Stimulated activated naive CD4-positive, alpha-beta T cell (primary cell): ENCODE results near the gene CUL2.
A peak's percentile ranks its signal among the peaks of the same experiment; 100 is the strongest.
"Not testable (repeated sequence)": the region's sequence is repeated elsewhere in the genome, so short reads cannot be mapped to it uniquely, and the experiment has no call there.

Source experiments
- DNase-seq, 6 experiments: peaks; one replicate each; lab custom pipeline; 2025; lab: John Stamatoyannopoulos, UW

The CUL2 gene

GRCh38 chr10:35079763-35080162, 10.4 kb downstream of the CUL2 start:
- no peak for DNase-seq

DNA sequence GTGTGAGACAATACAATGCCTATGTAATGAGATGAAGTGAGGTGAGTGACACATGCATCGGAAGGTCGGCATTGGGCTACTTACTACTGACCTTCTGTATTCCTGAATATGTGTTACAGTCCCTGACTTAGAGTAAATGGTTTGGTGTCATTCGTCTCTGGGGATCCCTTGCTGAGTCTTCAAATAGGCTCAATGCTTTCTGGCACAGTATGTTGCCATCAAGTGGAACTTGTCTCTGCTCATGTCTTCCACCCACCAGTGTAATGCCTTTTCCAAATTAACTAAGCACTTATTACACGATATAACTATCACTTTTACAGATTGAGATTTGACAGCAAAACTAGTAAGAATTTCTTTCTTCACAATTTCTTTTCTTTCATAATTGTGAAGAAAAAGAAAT, 10.9 kb downstream of the CUL2 start:
- no peak for DNase-seq

GRCh38 chr10:35075228-35075627, 14.9 kb downstream of the CUL2 start:
- DNase-seq, result no peak

- no peak for DNase-seq
These were observed 15.9 kb downstream of the CUL2 start for GRCh38 chr10:35074266-35074665.

GRCh38 chr10:35070521-35070920, 19.6 kb downstream of the CUL2 start:
- no peak for DNase-seq

DNA sequence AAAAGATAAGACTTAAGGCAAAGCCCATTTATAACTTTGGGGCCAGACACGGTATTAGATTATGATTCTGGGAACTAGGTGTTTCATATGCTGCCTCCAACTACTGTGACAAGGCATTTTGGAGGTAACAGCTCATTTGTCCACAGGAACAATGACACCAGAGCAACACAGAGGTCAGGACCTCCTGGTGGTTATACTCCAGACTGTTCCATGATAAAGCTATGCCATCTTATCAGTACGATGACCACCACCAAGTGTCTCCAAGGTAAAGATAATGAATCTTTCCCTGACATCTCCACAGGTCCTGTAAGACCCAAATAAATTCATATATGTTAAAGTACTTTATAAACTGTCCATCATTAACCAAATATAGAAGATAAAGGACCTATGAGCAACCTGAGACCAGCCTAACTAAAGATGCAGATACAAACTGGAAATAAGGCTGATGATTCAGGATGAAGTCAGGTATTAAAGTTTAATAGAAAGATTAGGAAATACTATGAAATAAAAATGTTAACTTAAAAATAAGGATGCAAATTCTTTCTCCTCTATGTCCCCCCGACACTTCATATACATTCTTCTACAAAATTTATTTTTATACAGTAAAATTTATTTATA, 26.2 kb downstream of the CUL2 start:
- no peak for DNase-seq

DNA sequence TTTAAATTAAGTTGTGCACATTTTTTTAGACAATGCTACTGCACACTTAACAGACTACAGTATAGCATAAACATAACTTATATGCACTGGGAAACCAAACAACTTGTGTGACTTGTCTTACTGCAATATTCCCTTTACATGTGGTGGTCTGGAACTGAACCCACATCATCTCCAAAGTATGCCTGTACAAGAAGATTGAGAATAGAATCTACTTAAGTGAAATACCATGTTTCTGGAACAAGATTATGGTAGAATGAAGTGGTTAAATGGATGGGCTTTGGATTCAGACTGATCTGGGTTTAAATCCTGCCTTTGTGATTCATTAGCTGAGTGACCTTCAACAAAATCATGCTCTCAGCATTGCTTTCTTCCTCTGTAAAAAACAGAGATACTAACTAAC, 30.7 kb downstream of the CUL2 start:
- no peak for DNase-seq

- no peak for DNase-seq
These were observed 31.5 kb downstream of the CUL2 start for GRCh38 chr10:35058686-35059085.

- DNase-seq, result no peak
These were observed 32.0 kb downstream of the CUL2 start for GRCh38 chr10:35058134-35058533.

GRCh38 chr10:35056686-35057085, 33.5 kb downstream of the CUL2 start:
- DNase-seq, result no peak

DNA sequence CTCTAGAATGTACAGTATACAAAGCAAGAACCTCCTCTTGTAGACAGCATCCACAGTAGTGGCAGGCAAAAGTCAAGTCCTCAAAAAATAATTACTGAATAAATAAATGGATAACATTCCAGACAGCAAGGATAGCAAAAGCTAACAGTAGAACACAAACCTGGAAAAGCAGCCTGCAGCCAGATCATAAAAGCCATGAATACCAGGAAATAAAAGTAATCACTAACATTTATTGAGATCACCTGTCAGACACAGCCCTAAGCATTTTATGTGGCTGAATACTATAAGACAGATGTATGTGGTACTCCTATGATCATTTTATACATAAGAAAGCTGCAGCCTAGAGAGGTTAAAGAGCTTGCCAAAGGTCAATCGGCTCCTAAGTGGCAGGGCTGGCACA, 34.0 kb downstream of the CUL2 start:
- DNase-seq, result no peak

DNA sequence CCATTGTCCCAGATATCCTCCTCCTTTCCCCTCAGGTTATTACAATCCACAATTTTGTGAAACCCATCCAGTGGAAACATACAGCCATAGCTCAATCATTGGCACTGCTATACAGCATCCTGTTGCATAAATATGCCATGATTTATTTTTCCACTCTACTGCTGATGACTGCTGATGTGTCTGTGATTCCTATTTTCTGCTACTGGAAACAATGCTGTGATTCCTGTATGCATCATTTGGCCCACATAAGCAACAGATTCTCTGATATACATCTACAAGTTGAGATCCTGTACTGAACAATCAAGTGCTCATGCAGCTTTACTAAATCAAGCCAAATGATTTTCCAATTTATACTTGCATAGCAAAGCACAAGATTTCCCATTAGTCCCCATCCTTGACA, 39.6 kb downstream of the CUL2 start:
- DNase-seq, result no peak

GRCh38 chr10:35046074-35046473, 44.1 kb downstream of the CUL2 start:
- no peak for DNase-seq

DNA sequence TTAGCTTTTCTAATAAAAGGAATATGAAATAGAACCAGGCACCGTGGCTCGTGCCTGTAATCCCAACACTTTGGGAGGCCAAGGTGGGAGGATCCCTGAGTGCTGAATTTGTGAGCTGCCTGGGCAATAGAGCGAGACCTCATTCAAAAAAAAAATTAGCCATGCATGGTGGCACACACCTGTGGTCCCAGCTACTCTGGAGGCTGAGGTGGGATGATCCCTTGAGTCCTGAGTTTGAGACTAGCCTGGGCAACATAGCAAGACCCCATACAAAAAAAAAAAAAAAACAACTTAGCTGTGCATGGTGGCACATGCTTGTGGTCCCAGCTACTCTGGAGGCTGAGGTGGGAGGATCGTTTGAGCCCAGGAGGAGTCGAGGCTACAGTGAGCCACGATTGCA, 44.9 kb downstream of the CUL2 start:
- not testable (repeated sequence) for DNase-seq

GRCh38 chr10:35043796-35044344, 46.3 kb downstream of the CUL2 start:
- DNase-seq, result no peak

- no peak for DNase-seq
These were observed 47.4 kb downstream of the CUL2 start for GRCh38 chr10:35042783-35043182.

GRCh38 chr10:35041502-35041879, 48.6 kb downstream of the CUL2 start:
- DNase-seq, result no peak

- DNase-seq, result no peak
These were observed 49.2 kb downstream of the CUL2 start for GRCh38 chr10:35040760-35041501.

- no peak for DNase-seq
These were observed 53.0 kb downstream of the CUL2 start for GRCh38 chr10:35037104-35037503.

GRCh38 chr10:35035606-35036005, 54.5 kb downstream of the CUL2 start:
- no peak for DNase-seq

DNA sequence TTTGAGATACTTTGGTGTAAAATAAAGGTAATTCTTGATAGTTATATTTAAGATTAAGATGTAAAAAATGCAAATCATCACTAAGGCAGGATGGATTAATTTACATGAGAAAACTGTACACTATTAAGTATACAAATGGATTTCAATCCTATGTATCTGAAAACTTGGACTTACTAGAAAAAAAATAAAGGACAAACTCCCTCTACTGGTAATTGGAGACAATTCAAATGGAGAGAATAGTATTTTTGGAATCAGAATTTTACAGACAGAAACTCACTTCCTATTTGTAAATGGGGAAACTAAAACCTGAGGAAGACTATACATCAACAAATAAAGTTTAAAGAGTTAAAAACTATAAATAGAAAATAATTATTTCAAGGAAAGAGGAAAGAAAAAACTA, 62.6 kb downstream of the CUL2 start:
- peak in 1 of 6 experiments; percentile 1 for DNase-seq

GRCh38 chr10:35025916-35026315, 64.2 kb downstream of the CUL2 start:
- no peak for DNase-seq

GRCh38 chr10:35020481-35020880, 69.7 kb downstream of the CUL2 start:
- DNase-seq, result no peak
